Gastroesophageal sphincter (tissue), 4 donors: ENCODE results near the gene AGXT2. TPM values are rescaled to one million over a fixed set of nuclear protein-coding genes. Genes with fewer than 3 reads are reported as not detected.

Experiments used
- ATAC-seq: fragments of 150-250 bp; one replicate; pipeline ENCODE4 v1.9.1; 2016; ENCODE audit warnings: mild to moderate bottlenecking, moderate library complexity
- H3K27ac ChIP-seq, 4 donors: fragments of 200-600 bp; sonication (generic) in 3 of 4; 1 replicate in 3 of 4; 2 replicates in 1 of 4; pipeline ENCODE4 v1.5.1; 2016 to 2019
- H3K27me3 ChIP-seq: fragments of 200-600 bp; sonication (generic); one replicate; pipeline ENCODE4 v1.5.1; 2019
- H3K36me3 ChIP-seq, 2 donors: fragments of 200-600 bp; sonication (generic); one replicate each; pipeline ENCODE4 v1.5.1; 2019; ENCODE audit warnings: control low read depth in 1 of 2
- H3K4me1 ChIP-seq, 3 donors: fragments of 200-600 bp; sonication (generic); 1 replicate in 2 of 3; 2 replicates in 1 of 3; pipeline ENCODE4 v1.5.1; 2016 to 2019; ENCODE audit warnings: control low read depth in 2 of 3
- H3K4me3 ChIP-seq, 2 donors: fragments of 200-600 bp; sonication (generic); one replicate each; pipeline ENCODE4 v1.5.1; 2019; ENCODE audit warnings: mild to moderate bottlenecking in 1 of 2, moderate library complexity in 1 of 2
- H3K9me3 ChIP-seq, 3 donors: fragments of 200-600 bp; sonication (generic); one replicate each; pipeline ENCODE4 v1.5.1; 2017 to 2019; ENCODE audit warnings: control low read depth in 2 of 3
- CTCF ChIP-seq, 4 experiments: fragments of 200-600 bp in 2 of 4; fragments of 450-650 bp in 2 of 4; sonication (generic) in 1 of 4; IDR thresholded peaks; one replicate each; pipeline ENCODE4 v1.5.1; 2017 to 2019; ENCODE audit warnings: antibody characterized with exemption in 4 of 4, mild to moderate bottlenecking in 2 of 4, moderate library complexity in 2 of 4
- EP300 ChIP-seq: sonication (generic); formaldehyde crosslinking; IDR thresholded peaks from one replicate; pipeline ENCODE4 v1.6.1; 2017; ENCODE audit warnings: antibody characterized with exemption, mild to moderate bottlenecking
- POLR2A ChIP-seq, 2 donors: fragments of 450-650 bp; IDR thresholded peaks; one replicate each; pipeline ENCODE4 v1.6.1; 2017; ENCODE audit warnings: antibody characterized with exemption in 2 of 2, mild to moderate bottlenecking in 2 of 2, moderate library complexity in 1 of 2
- POLR2AphosphoS5 ChIP-seq: sonication (generic); formaldehyde crosslinking; IDR thresholded peaks from one replicate; pipeline ENCODE4 v1.6.1; 2017; ENCODE audit warnings: antibody characterized with exemption
- WGBS, 2 donors: methylation state at CpG; one replicate each; pipeline ENCODE4 v1.1.5; 2018; ENCODE audit warnings: low coverage in 1 of 2; 5-methylcytosine and 5-hydroxymethylcytosine counted together
- total RNA-seq, 4 donors: library from RNA; depleted of rRNA; stranded (reverse); fragments of >200 nt; gene quantifications; one replicate each; pipeline ENCODE4 v1.1.0, GENCODE V29; 2016

Gene AGXT2
- total RNA-seq, 4 donors from 2014 or later: not detected

- H3K9me3 ChIP-seq: no peaks in the 10 kb centered on the region
- no peak for ATAC-seq
- TF ChIP-seq POLR2A (IDR thresholded peaks at IDR 0.05): no peak
- TF ChIP-seq EP300: no peak
- H3K4me1 ChIP-seq: peaks cover 0 to 23% (median 3%) of the 10 kb centered on the region in 3 donors
- H3K4me3 ChIP-seq: no peak overlapping the region
- no peak overlapping the region for H3K27ac ChIP-seq
- no peaks in the 10 kb centered on the region for H3K36me3 ChIP-seq
- H3K27me3 ChIP-seq: no peaks in the 10 kb centered on the region
- 21 to 57% methylated on average over 3 of the region's 3 CpGs for WGBS, 2 donors
Measured at GRCh38 chr5:35058374-35058788, 10.6 kb upstream of the AGXT2 start.

GRCh38 chr5:35056686-35057085, 8.9 kb upstream of the AGXT2 start:
- Histone ChIP-seq H3K36me3 (no peaks in the 10 kb centered on the region), H3K4me1 (peaks cover 0 to 6% (median 0%) of the 10 kb centered on the region in 3 donors), H3K27me3 (no peaks in the 10 kb centered on the region), H3K27ac (no peak overlapping the region), H3K4me3 (no peak overlapping the region), H3K9me3 (no peaks in the 10 kb centered on the region)
- no peak for ATAC-seq
- TF ChIP-seq EP300 (no peak), POLR2A (IDR thresholded peaks at IDR 0.05) (no peak), POLR2AphosphoS5 (no peak), CTCF (IDR thresholded peaks at IDR 0.05) (no peak)
- WGBS, 2 donors: 24 to 33% methylated on average over 2 of the region's 2 CpGs

DNA sequence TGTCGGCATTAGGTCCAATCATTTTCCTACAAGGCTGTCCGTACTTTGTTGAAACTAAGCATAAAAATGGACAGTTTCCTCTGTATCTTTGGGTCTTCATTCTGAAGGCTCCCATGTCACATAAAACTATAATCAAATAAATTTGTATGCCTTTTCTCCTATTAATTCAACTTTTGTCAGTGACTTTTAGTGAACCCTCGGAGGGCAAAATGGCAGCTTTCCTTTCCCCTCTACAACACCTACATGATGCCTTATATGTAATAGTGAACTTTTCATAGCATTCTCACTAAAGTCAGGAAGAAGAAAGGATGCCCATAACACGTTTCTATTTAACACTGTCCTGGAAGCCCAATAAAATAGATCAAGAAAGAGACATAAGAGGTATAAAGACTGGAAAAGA, 5.1 kb upstream of the AGXT2 start:
- H3K9me3 ChIP-seq: no peaks in the 10 kb centered on the region
- no peaks in the 10 kb centered on the region for H3K4me1 ChIP-seq
- no peak overlapping the region for H3K4me3 ChIP-seq
- no peak for TF ChIP-seq POLR2A (IDR thresholded peaks at IDR 0.05)
- no peak for TF ChIP-seq CTCF (IDR thresholded peaks at IDR 0.05)
- no peak for TF ChIP-seq EP300
- no peaks in the 10 kb centered on the region for H3K36me3 ChIP-seq
- WGBS, 2 donors: 76 to 90% methylated on average over 4 of the region's 4 CpGs
- H3K27me3 ChIP-seq: no peaks in the 10 kb centered on the region
- ATAC-seq: no peak
- no peak overlapping the region for H3K27ac ChIP-seq

- TF ChIP-seq POLR2AphosphoS5 (no peak), POLR2A (IDR thresholded peaks at IDR 0.05) (no peak), CTCF (IDR thresholded peaks at IDR 0.05) (no peak), EP300 (no peak)
- H3K4me3 ChIP-seq: no peak overlapping the region
- no peak overlapping the region for H3K27ac ChIP-seq
- no peaks in the 10 kb centered on the region for H3K36me3 ChIP-seq
- WGBS, 2 donors: 37 to 45% methylated on average over 3 of the region's 3 CpGs
- no peaks in the 10 kb centered on the region for H3K9me3 ChIP-seq
- no peaks in the 10 kb centered on the region for H3K27me3 ChIP-seq
- no peaks in the 10 kb centered on the region for H3K4me1 ChIP-seq
- ATAC-seq: no peak
Measured at GRCh38 chr5:35050541-35051126, 2.9 kb upstream of the AGXT2 start.

DNA sequence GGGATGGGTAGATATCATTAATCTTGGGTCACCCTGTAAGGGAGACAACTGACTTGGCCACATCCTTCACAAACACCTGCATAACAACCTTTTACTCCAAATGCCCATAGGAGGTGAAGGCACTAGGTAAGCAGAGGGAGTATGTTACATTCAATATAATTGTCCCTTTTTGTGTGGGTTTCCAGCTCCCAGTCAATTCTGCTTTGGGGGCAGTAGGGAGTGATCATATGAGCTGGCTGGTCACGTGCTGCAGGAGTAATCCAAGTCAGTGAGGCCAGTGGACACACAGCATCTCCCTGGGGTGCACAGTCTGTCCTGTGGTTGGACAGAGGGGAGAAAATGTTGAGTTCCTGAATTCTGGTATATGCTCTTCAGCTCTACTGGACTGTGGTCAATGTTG, 1.2 kb upstream of the AGXT2 start:
- Histone ChIP-seq H3K9me3 (no peaks in the 10 kb centered on the region), H3K4me3 (no peak overlapping the region), H3K36me3 (no peaks in the 10 kb centered on the region), H3K27me3 (peaks cover 9% of the 10 kb centered on the region), H3K27ac (no peak overlapping the region), H3K4me1 (no peaks in the 10 kb centered on the region)
- TF ChIP-seq POLR2A (IDR thresholded peaks at IDR 0.05): no peak
- no peak for TF ChIP-seq CTCF (IDR thresholded peaks at IDR 0.05)
- no peak for TF ChIP-seq POLR2AphosphoS5
- TF ChIP-seq EP300: no peak
- no peak for ATAC-seq
- whole genome bisulfite sequencing, 2 donors: 80% methylated on average over 1 of the region's 1 CpG; no CpG with 5 or more reads in 1 of the 2 donors
